ENCODE results near the gene SGCD.

DNA sequence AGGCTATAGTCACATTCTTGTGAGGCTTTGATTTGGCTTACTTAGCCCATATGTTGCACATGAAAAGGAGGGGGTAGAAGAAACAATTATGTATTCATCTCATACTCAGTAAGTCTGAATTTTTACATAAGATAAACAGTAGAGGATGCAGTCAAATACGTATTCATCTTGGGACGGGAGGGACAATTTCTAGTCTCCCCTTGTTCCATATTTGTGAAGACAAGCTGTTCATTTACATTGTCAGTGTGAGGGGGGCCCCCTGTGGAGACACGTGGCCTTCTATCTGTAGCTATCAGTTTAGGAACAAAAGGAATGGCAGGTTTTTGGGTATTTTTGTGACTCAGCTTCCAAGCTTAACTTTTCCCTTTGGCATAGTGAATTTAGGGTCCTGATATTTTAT, 474.0 kb downstream of the SGCD start:
- TF ChIP-seq ZZZ3 (IDR thresholded peaks at IDR 0.05) (no peak), POLR2AphosphoS5 (IDR thresholded peaks at IDR 0.05; ENCODE audit: control insufficient read depth, insufficient read depth, low read depth, low read length) (no peak)
- TF ChIP-seq, protein P1, sequence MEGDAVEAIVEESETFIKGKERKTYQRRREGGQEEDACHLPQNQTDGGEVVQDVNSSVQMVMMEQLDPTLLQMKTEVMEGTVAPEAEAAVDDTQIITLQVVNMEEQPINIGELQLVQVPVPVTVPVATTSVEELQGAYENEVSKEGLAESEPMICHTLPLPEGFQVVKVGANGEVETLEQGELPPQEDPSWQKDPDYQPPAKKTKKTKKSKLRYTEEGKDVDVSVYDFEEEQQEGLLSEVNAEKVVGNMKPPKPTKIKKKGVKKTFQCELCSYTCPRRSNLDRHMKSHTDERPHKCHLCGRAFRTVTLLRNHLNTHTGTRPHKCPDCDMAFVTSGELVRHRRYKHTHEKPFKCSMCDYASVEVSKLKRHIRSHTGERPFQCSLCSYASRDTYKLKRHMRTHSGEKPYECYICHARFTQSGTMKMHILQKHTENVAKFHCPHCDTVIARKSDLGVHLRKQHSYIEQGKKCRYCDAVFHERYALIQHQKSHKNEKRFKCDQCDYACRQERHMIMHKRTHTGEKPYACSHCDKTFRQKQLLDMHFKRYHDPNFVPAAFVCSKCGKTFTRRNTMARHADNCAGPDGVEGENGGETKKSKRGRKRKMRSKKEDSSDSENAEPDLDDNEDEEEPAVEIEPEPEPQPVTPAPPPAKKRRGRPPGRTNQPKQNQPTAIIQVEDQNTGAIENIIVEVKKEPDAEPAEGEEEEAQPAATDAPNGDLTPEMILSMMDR (IDR thresholded peaks at IDR 0.05 in 2 of 3, conservative IDR thresholded peaks at IDR 0.05 in 1 of 3; ENCODE audit: insufficient read depth in 2 of 3, low read depth in 1 of 3, low read length in 3 of 3) = no peak
